Endothelial cell of umbilical vein (primary cell): ENCODE data around the gene UTF1. TPM values are rescaled to one million over a fixed set of nuclear protein-coding genes. Genes with fewer than 3 reads are reported as not detected.

Experiments used
- BruUV-seq: library from RNA; stranded (reverse); fragments of 400-500 nt; replicated peaks from 2 replicates; lab custom pipeline; 2021; lab: Mats Ljungman, UMichigan
- CTCF ChIA-PET: fragments of 300-600, 350-600 bp; sonication (Branson Sonifier 250); formaldehyde crosslinking; loops from one replicate; lab custom pipeline; 2021; ENCODE audit warnings: antibody characterized with exemption, inconsistent platforms; lab: Charles Lee
- POLR2A ChIA-PET: fragments of 300-600, 350-600 bp; sonication (Branson Sonifier 250); formaldehyde crosslinking; loops from one replicate; lab custom pipeline; 2021; ENCODE audit warnings: antibody characterized with exemption, inconsistent platforms; lab: Charles Lee
- DNase-seq: peaks from one replicate; pipeline ENCODE4 v3.0.0-alpha.2; 2011; ENCODE audit warnings: low read depth, low spot score
- FAIRE-seq: peaks from 2 replicates; lab custom pipeline; 2011; peaks lifted over from hg19 to GRCh38; lab: Jason Lieb, UNC
- H2AFZ ChIP-seq: 2 replicates; pipeline ENCODE4 v1.6.0; 2012; ENCODE audit warnings: low read depth, low read length, control low read depth, inconsistent platforms
- H3K27ac ChIP-seq: 2 replicates; pipeline ENCODE4 v1.5.1; 2011; ENCODE audit warnings: low read depth, mild to moderate bottlenecking, control low read depth, low read length, moderate library complexity; ENCODE audit not compliant: insufficient read depth
- H3K27me3 ChIP-seq, 2 experiments: 2 replicates each; pipeline versions ENCODE4 v1.6.0 to v1.6.1; 2011; ENCODE audit warnings: low read length in 2 of 2, mixed read lengths in 1 of 2; ENCODE audit not compliant: control insufficient read depth in 2 of 2, insufficient read depth in 2 of 2
- H3K36me3 ChIP-seq, 2 experiments: 2 replicates in 1 of 2; 3 replicates in 1 of 2; pipeline ENCODE4 v1.5.1; 2011; ENCODE audit warnings: low read length in 2 of 2, mild to moderate bottlenecking in 1 of 2, moderate library complexity in 1 of 2; ENCODE audit not compliant: control insufficient read depth in 2 of 2, insufficient read depth in 2 of 2; ENCODE audit errors: extremely low read depth in 1 of 2
- H3K4me1 ChIP-seq: 3 replicates; pipeline ENCODE4 v1.5.1; 2011; ENCODE audit warnings: mild to moderate bottlenecking, low read length; ENCODE audit not compliant: control insufficient read depth, insufficient read depth; ENCODE audit errors: extremely low read depth
- H3K4me2 ChIP-seq: 2 replicates; pipeline ENCODE4 v1.6.1; 2011; ENCODE audit warnings: low read length, control low read depth, mixed read lengths; ENCODE audit not compliant: insufficient read depth
- H3K4me3 ChIP-seq, 3 experiments: fragments of 200-600 bp in 1 of 3; sonication (generic), shearing (Covaris generic) in 1 of 3; replicated peaks in 1 of 3; 2 replicates each; pipeline ENCODE4 v1.5.1; 2011 to 2016; ENCODE audit warnings: control low read depth in 3 of 3, low read length in 3 of 3, mild to moderate bottlenecking in 2 of 3, inconsistent platforms in 1 of 3, low read depth in 1 of 3, moderate library complexity in 1 of 3; ENCODE audit not compliant: insufficient read depth in 1 of 3
- H3K79me2 ChIP-seq: 2 replicates; pipeline ENCODE4 v1.6.0; 2012; ENCODE audit warnings: low read length, inconsistent platforms; ENCODE audit not compliant: control insufficient read depth, insufficient read depth
- H3K9ac ChIP-seq: replicated peaks from 2 replicates; pipeline ENCODE3; 2011; ENCODE audit warnings: low read length, control low read depth; ENCODE audit not compliant: insufficient read depth; ENCODE audit errors: extremely low read depth
- H3K9me1 ChIP-seq: replicated peaks from 3 replicates; pipeline ENCODE4 v1.6.0; 2011; ENCODE audit warnings: mild to moderate bottlenecking, low read length; ENCODE audit not compliant: control insufficient read depth, insufficient read depth; ENCODE audit errors: extremely low read depth
- H3K9me3 ChIP-seq: replicated peaks from 2 replicates; pipeline ENCODE4 v1.5.1; 2012; ENCODE audit warnings: low read length, inconsistent platforms; ENCODE audit not compliant: control insufficient read depth, insufficient read depth
- H4K20me1 ChIP-seq: replicated peaks from 2 replicates; pipeline ENCODE3; 2011; ENCODE audit warnings: mild to moderate bottlenecking, low read length; ENCODE audit not compliant: control insufficient read depth, insufficient read depth; ENCODE audit errors: extremely low read depth
- CTCF ChIP-seq, 2 donors: IDR thresholded peaks; 1 replicate in 1 of 2; 2 replicates in 1 of 2; pipeline ENCODE4 v1.5.1; 2011; ENCODE audit warnings: low read length in 2 of 2, mild to moderate bottlenecking in 2 of 2, moderate library complexity in 2 of 2, control low read depth in 1 of 2, inconsistent platforms in 1 of 2, low read depth in 1 of 2; ENCODE audit not compliant: insufficient read depth in 1 of 2; ENCODE audit errors: extremely low read depth in 1 of 2
- EZH2 ChIP-seq: IDR thresholded peaks from 2 replicates; pipeline ENCODE4 v1.6.1; 2012; ENCODE audit warnings: borderline replicate concordance, low read depth, mild to moderate bottlenecking, moderate library complexity, low read length, inconsistent platforms; ENCODE audit not compliant: severe bottlenecking
- FOS ChIP-seq: IDR thresholded peaks from 2 replicates; pipeline ENCODE4 v1.6.1; 2011; ENCODE audit warnings: mild to moderate bottlenecking, low read length, moderate library complexity, borderline replicate concordance; ENCODE audit not compliant: insufficient read depth
- GATA2 ChIP-seq: IDR thresholded peaks from 2 replicates; pipeline ENCODE4 v1.7.0; 2011; ENCODE audit warnings: low read depth, mild to moderate bottlenecking, moderate library complexity, mixed read lengths, low read length; ENCODE audit not compliant: insufficient read length, insufficient read depth
- JUN ChIP-seq: IDR thresholded peaks from 2 replicates; pipeline ENCODE4 v1.6.1; 2011; ENCODE audit warnings: borderline replicate concordance, low read depth; ENCODE audit not compliant: insufficient read length, insufficient read depth
- MAX ChIP-seq: IDR thresholded peaks from 2 replicates; pipeline ENCODE4 v1.6.1; 2011; ENCODE audit not compliant: insufficient read depth, insufficient read length
- MYC ChIP-seq: IDR thresholded peaks from one replicate; pipeline ENCODE4 v1.6.1; 2011; ENCODE audit warnings: mild to moderate bottlenecking, low read depth, low read length
- POLR2AphosphoS5 ChIP-seq: IDR thresholded peaks from 2 replicates; pipeline ENCODE4 v1.6.1; 2012; ENCODE audit warnings: low read depth, mild to moderate bottlenecking, control low read depth, low read length, moderate library complexity; ENCODE audit not compliant: insufficient read depth
- dilution Hi-C: fragments of 300-500 bp; cut with MboI; formaldehyde crosslinking; loops from one replicate; pipeline ENCODE4 v1.15.0; 2019; ENCODE audit warnings: low sequenced_read_pairs; ENCODE audit not compliant: extremely low pct_ligation_motif_present
- intact Hi-C: fragments of 100-400 bp; cut with micrococcal nuclease; formaldehyde crosslinking; loops from one replicate; pipeline ENCODE4 v1.10.0; 2022
- polyA plus RNA-seq, 4 experiments: library from polyadenylated mRNA; depleted of rRNA in 3 of 4; stranded (reverse) in 3 of 4; unstranded in 1 of 4; fragments of >200 nt; gene quantifications; 2 replicates each; pipeline versions ENCODE4 v1.2.1 to v1.2.3, GENCODE V29; 2011 to 2012; ENCODE audit warnings: missing spikeins in 1 of 4
- total RNA-seq: library from RNA; stranded (reverse); gene quantifications from 2 replicates; pipeline ENCODE4 v1.2.3, GENCODE V29; 2021

Gene UTF1
- total and polyA plus RNA-seq, 2 donors (not counting 3 experiments of a cell fraction or from before 2014, with no cell fraction given): not detected

DNA sequence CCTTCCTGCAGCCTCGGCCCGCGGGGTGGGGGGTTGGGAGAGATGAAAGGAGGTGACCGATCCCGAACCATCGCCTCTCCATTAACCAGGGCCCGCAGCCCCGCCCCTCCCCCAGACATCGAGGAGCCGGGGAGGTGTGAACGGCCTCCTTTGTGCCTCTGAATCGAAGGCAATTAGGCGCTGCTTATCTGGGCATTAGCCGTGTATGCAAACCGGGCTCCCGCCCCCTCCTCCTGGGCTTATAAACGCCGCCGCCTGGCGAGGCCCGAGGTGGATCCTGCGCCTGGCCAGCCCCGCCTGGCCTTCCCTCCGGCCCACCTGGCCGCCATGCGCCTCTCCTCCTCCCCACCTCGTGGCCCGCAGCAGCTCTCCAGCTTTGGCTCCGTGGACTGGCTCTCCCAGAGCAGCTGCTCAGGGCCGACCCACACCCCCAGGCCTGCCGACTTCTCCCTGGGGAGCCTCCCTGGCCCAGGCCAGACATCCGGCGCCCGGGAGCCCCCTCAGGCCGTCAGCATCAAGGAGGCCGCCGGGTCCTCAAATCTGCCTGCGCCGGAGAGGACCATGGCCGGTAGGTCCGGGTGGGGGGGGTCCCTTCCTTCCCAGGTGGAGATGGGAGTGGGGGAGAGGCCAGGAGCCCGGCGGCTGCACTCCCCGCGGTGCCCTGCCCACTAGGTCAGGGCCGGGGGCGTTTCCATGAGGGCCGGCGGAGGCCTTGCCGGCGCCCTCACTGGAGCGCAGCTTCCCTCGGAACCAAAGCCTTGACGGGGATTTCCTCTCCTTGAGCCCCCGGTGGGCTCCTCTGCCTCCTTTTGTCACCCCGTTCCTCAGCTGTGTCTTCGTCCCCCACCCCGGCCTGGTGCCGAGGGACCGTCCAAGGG, 7.8 kb downstream of the UTF1 start, which contains the start of gene VENTX:
Gene VENTX (plus strand): TSS at position 268 of the 878 bp plus-strand sequence. CDS start 60 bp downstream, at position 328.
- H3K27me3 ChIP-seq: peaks cover 28 to 43% of the 10 kb centered on the region in 2 experiments
- H3K9ac ChIP-seq: no peak within 1 kb of the TSS
- H2AFZ ChIP-seq: no peak within 1 kb of the TSS
- ChIA-PET CTCF (no interaction called here), POLR2A (no interaction called here)
- H4K20me1 ChIP-seq: no peaks in the 10 kb centered on the region
- dilution Hi-C loops: no loop called here
- no peaks in the 10 kb centered on the region for H3K4me1 ChIP-seq
- no peak within 1 kb of the TSS for H3K27ac ChIP-seq
- DNase-seq (no peak), FAIRE-seq (no peak)
- TF ChIP-seq EZH2: peak; percentile 65
- TF ChIP-seq CTCF (IDR thresholded peaks at IDR 0.05; ENCODE audit: extremely low read depth in 1 of 2, insufficient read depth in 1 of 2, low read depth in 1 of 2, low read length in 2 of 2): no peak
- no peaks in the 10 kb centered on the region for H3K9me3 ChIP-seq
- intact Hi-C loops: no loop called here
- no peaks in the 10 kb centered on the region for H3K79me2 ChIP-seq
- H3K4me2 ChIP-seq: no peak within 1 kb of the TSS
- no peaks in the 10 kb centered on the region for H3K9me1 ChIP-seq
- no peak within 1 kb of the TSS for H3K4me3 ChIP-seq
- no TSS peak for BruUV-seq
- H3K36me3 ChIP-seq: no peaks in the 10 kb centered on the region

DNA sequence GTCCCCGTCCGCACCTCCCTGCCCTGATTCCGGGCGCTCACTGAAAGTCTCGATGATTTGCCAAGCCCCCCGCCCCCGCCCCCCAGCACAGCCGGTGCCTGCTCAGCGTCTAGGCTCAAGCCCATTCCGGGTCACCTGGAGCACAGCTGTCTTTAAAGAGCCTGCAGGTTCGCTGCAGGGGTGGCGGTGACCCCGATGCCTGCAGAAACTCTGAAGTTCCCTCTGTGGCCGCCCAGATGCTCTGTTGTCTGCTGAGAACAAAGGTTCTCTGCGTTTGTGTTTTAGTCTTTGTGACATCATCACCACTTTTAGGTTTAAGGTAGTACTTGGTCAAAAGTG, 8.4 kb downstream of the UTF1 start:
- no peak overlapping the region for H3K27ac ChIP-seq
- no peaks in the 10 kb centered on the region for H3K9me3 ChIP-seq
- no peaks in the 10 kb centered on the region for H3K79me2 ChIP-seq
- dilution Hi-C loops: no loop called here
- ChIA-PET CTCF (no interaction called here), POLR2A (no interaction called here)
- peaks cover 26 to 43% of the 10 kb centered on the region in 2 experiments for H3K27me3 ChIP-seq
- no peak overlapping the region for H2AFZ ChIP-seq
- H3K9ac ChIP-seq: no peak overlapping the region
- no peaks in the 10 kb centered on the region for H3K4me1 ChIP-seq
- H3K4me3 ChIP-seq: no peak overlapping the region
- intact Hi-C loops: no loop called here
- BruUV-seq: no TSS peak
- DNase-seq (no peak), FAIRE-seq (no peak)
- H3K9me1 ChIP-seq: no peaks in the 10 kb centered on the region
- H4K20me1 ChIP-seq: no peaks in the 10 kb centered on the region
- no peaks in the 10 kb centered on the region for H3K36me3 ChIP-seq
- H3K4me2 ChIP-seq: no peak overlapping the region
- TF ChIP-seq CTCF (IDR thresholded peaks at IDR 0.05; ENCODE audit: extremely low read depth in 1 of 2, insufficient read depth in 1 of 2, low read depth in 1 of 2, low read length in 2 of 2) (no peak), MAX (no peak), POLR2AphosphoS5 (no peak), EZH2 (no peak), GATA2 (no peak), JUN (no peak), FOS (no peak), MYC (no peak)
